Measurements from ENCODE around the gene ZNF436.

DNA sequence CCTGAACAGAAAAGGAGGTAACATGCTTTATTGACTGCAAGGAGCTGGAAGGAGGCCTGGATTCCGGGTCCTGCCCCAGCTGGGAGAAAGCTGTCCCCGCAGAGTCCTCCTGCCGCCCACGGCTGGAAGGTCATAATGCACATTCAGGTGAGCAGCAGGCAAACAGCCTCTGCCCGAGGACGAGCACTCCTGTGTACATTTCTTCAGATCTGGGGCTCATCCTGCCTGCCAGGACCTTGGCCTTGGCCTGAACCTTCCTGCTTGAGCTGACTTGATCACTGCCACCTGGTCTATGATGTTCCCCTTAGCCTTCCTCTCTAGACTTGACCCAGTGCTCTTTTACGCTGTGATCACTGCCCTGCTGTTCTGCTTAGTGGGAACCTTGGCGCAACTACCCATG, 17.9 kb upstream of the ZNF436 start:
- TF ChIP-seq ZNF70 (CRISPR knock-in tag; IDR thresholded peaks at IDR 0.05) (no peak), ARNTL (CRISPR knock-in tag; IDR thresholded peaks at IDR 0.05; ENCODE audit: borderline replicate concordance, low read depth) (no peak), ZFP30 (CRISPR knock-in tag; IDR thresholded peaks at IDR 0.05) (no peak), BACH2 (CRISPR knock-in tag; IDR thresholded peaks at IDR 0.05; ENCODE audit: borderline replicate concordance) (no peak), ZNF565 (CRISPR knock-in tag; conservative IDR thresholded peaks at IDR 0.05; ENCODE audit: low read depth) (no peak)
- TF ChIP-seq, protein P1, sequence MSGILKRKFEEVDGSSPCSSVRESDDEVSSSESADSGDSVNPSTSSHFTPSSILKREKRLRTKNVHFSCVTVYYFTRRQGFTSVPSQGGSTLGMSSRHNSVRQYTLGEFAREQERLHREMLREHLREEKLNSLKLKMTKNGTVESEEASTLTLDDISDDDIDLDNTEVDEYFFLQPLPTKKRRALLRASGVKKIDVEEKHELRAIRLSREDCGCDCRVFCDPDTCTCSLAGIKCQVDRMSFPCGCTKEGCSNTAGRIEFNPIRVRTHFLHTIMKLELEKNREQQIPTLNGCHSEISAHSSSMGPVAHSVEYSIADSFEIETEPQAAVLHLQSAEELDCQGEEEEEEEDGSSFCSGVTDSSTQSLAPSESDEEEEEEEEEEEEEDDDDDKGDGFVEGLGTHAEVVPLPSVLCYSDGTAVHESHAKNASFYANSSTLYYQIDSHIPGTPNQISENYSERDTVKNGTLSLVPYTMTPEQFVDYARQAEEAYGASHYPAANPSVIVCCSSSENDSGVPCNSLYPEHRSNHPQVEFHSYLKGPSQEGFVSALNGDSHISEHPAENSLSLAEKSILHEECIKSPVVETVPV (CRISPR knock-in tag; IDR thresholded peaks at IDR 0.05): no peak
- TF ChIP-seq, protein P2, sequence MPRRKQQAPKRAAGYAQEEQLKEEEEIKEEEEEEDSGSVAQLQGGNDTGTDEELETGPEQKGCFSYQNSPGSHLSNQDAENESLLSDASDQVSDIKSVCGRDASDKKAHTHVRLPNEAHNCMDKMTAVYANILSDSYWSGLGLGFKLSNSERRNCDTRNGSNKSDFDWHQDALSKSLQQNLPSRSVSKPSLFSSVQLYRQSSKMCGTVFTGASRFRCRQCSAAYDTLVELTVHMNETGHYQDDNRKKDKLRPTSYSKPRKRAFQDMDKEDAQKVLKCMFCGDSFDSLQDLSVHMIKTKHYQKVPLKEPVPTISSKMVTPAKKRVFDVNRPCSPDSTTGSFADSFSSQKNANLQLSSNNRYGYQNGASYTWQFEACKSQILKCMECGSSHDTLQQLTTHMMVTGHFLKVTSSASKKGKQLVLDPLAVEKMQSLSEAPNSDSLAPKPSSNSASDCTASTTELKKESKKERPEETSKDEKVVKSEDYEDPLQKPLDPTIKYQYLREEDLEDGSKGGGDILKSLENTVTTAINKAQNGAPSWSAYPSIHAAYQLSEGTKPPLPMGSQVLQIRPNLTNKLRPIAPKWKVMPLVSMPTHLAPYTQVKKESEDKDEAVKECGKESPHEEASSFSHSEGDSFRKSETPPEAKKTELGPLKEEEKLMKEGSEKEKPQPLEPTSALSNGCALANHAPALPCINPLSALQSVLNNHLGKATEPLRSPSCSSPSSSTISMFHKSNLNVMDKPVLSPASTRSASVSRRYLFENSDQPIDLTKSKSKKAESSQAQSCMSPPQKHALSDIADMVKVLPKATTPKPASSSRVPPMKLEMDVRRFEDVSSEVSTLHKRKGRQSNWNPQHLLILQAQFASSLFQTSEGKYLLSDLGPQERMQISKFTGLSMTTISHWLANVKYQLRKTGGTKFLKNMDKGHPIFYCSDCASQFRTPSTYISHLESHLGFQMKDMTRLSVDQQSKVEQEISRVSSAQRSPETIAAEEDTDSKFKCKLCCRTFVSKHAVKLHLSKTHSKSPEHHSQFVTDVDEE (CRISPR knock-in tag; IDR thresholded peaks at IDR 0.05): no peak

All from SK-N-SH treated with all-trans-retinoic acid at 6 μM for 48 hours (cell line).